ENCODE results near the gene SGPP1. TPM values are rescaled to one million over a fixed set of nuclear protein-coding genes. Genes with fewer than 3 reads are reported as not detected.

Gene SGPP1
- total RNA-seq, 4 donors from 2014 or later, result 18.0 to 26.8 (median 19.3) TPM

DNA sequence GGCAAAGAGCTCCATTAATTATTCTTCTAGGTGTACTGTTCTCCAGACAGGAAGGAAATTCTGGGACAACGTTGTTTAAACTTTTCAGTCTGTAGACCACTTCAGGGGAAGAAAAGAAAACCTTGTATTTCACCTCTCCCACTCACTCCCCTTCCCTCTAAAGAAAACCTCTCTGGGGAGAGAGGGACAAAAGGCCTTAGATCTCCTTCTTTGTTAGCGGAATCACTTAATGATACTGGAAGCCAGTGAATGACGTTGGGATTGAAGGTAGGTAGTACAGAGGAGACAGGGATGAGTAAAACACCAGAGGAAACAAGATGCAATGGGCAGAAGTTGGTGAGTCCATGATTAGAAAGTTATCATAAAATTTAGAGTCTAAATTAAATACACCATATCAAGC is 38.7 kb upstream of the SGPP1 start:
- DNase-seq (ENCODE audit: extremely low spot score), result no peak
- H3K27me3 ChIP-seq, result no peaks in the 10 kb centered on the region
- no peak for TF ChIP-seq CTCF (IDR thresholded peaks at IDR 0.05)
- TF ChIP-seq EP300 (IDR thresholded peaks at IDR 0.05), result no peak
- no peak for TF ChIP-seq POLR2AphosphoS5 (IDR thresholded peaks at IDR 0.05)
- TF ChIP-seq POLR2A (IDR thresholded peaks at IDR 0.05; ENCODE audit: low read depth), result no peak
- no peaks in the 10 kb centered on the region for H3K36me3 ChIP-seq
- H3K9me3 ChIP-seq, result no peaks in the 10 kb centered on the region
- WGBS, result 64% methylated on average over 3 of the region's 3 CpGs
- intact Hi-C loops (cut with DNase I), result loop anchor here (10.0 kb wide), 1 partner anchor 122 kb away; the partner anchor contains the start of gene WDR89
- H3K4me3 ChIP-seq, result no peak overlapping the region
- H3K4me1 ChIP-seq, result no peaks in the 10 kb centered on the region
- H3K27ac ChIP-seq (replicated peaks in 1 of 4), result no peak overlapping the region

DNA sequence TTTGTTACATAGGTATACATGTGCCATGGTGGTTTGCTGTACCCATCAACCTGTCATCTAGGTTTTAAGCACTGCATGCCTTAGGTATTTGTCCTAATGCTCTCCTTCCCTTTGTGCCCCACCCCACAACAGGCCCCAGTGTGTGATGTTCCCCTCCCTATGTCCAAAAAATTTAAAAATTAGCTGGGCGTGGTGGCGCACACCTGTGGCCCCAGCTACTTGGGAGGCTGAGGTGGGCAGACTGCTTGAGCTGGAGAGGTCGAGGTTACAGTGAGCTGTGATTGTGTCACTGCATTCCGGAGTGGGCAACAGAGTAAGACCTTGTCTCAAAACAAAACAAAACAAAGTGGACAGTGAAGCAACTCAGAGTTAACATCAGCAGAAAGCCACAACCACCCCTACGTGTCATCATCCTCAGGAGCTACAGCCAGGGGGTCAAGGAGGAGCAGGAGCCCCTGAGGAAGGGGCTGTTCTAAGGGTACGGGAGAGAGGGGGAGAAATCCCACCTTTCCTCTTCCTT is 36.8 kb upstream of the SGPP1 start:
- no peaks in the 10 kb centered on the region for H3K4me1 ChIP-seq
- TF ChIP-seq EP300 (IDR thresholded peaks at IDR 0.05) (no peak), POLR2A (IDR thresholded peaks at IDR 0.05; ENCODE audit: low read depth) (no peak), CTCF (IDR thresholded peaks at IDR 0.05) (no peak), POLR2AphosphoS5 (IDR thresholded peaks at IDR 0.05) (no peak)
- H3K36me3 ChIP-seq, result no peaks in the 10 kb centered on the region
- no peak overlapping the region for H3K27ac ChIP-seq (replicated peaks in 1 of 4)
- no peak overlapping the region for H3K4me3 ChIP-seq
- intact Hi-C loops (cut with DNase I), result loop anchor here (10.0 kb wide), 1 partner anchor 120 kb away; the partner anchor contains the start of gene WDR89
- WGBS, result 85% methylated on average over 6 of the region's 6 CpGs
- DNase-seq (ENCODE audit: extremely low spot score), result no peak
- H3K27me3 ChIP-seq, result no peaks in the 10 kb centered on the region
- H3K9me3 ChIP-seq, result no peaks in the 10 kb centered on the region

DNA sequence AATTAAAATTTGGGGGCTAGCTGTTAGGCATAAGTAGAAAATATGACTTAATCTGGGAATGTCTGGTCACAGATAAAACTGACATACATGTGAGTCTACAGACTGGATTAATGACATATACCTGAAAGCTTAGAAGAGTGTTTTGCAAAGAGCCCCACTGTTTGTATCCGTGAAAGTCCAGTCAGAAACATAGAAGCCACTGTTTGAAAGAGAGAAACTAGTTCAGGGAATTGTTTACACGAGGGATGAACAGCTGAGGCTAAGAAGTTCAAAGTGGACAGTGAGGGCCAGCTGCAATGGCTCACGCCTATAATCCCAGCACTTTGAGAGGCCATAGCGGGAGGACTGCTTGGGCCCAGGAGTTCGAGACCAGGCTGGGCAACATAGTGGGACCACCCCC is 36.2 kb upstream of the SGPP1 start:
- TF ChIP-seq EP300 (IDR thresholded peaks at IDR 0.05), result no peak
- no peak for TF ChIP-seq CTCF (IDR thresholded peaks at IDR 0.05)
- no peak for TF ChIP-seq POLR2AphosphoS5 (IDR thresholded peaks at IDR 0.05)
- TF ChIP-seq POLR2A (IDR thresholded peaks at IDR 0.05; ENCODE audit: low read depth), result no peak
- intact Hi-C loops (cut with DNase I), result loop anchor here (10.0 kb wide), 1 partner anchor 119 kb away; the partner anchor contains the start of gene WDR89
- 56% methylated on average over 5 of the region's 5 CpGs for WGBS

GRCh38 chr14:63761351-63762117 is 33.7 kb upstream of the SGPP1 start:
- WGBS, result 89% methylated on average over 25 of the region's 26 CpGs
- Histone ChIP-seq H3K36me3 (no peaks in the 10 kb centered on the region), H3K27ac (replicated peaks in 1 of 4) (no peak overlapping the region), H3K9me3 (no peaks in the 10 kb centered on the region), H3K4me3 (no peak overlapping the region), H3K4me1 (no peaks in the 10 kb centered on the region), H3K27me3 (no peaks in the 10 kb centered on the region)
- DNase-seq (ENCODE audit: extremely low spot score), result no peak
- TF ChIP-seq CTCF (IDR thresholded peaks at IDR 0.05), result no peak
- TF ChIP-seq POLR2AphosphoS5 (IDR thresholded peaks at IDR 0.05), result no peak
- TF ChIP-seq POLR2A (IDR thresholded peaks at IDR 0.05; ENCODE audit: low read depth), result no peak
- TF ChIP-seq EP300 (IDR thresholded peaks at IDR 0.05), result no peak
- intact Hi-C loops (cut with DNase I), result loop anchor here (10.0 kb wide), 1 partner anchor 117 kb away; the partner anchor contains the start of gene WDR89

More for the DNA sequence above, 36.2 kb upstream of the SGPP1 start:
- H3K4me3 ChIP-seq, result no peak overlapping the region
- H3K36me3 ChIP-seq, result no peaks in the 10 kb centered on the region
- H3K9me3 ChIP-seq, result no peaks in the 10 kb centered on the region
- H3K27ac ChIP-seq (replicated peaks in 1 of 4), result no peak overlapping the region
- H3K4me1 ChIP-seq, result no peaks in the 10 kb centered on the region
- no peaks in the 10 kb centered on the region for H3K27me3 ChIP-seq
- DNase-seq (ENCODE audit: extremely low spot score), result no peak

Data from esophagus muscularis mucosa (tissue), 4 donors.